Measurements from ENCODE around the gene GGPS1.

- no peak for TF ChIP-seq EZH2 (IDR thresholded peaks at IDR 0.05; ENCODE audit: borderline replicate concordance)
- no peak for TF ChIP-seq CTCF (IDR thresholded peaks at IDR 0.05; ENCODE audit: poor library complexity)
- TF ChIP-seq EZH2phosphoT487 (IDR thresholded peaks at IDR 0.05; ENCODE audit: low read depth, severe bottlenecking, unreplicated experiment) = no peak
These were observed 13.7 kb downstream of the GGPS1 start for GRCh38 chr1:235342039-235342438.

All from hepatocyte (in vitro differentiated cells).